Stimulated activated CD8-positive, alpha-beta memory T cell treated with anti-CD3 and anti-CD28 coated beads, Interleukin-15, amount 100 ng/mL, for 48 hours (primary cell): ENCODE data around the gene FAR2.
"Not testable (repeated sequence)": the region's sequence is repeated elsewhere in the genome, so short reads cannot be mapped to it uniquely, and the experiment has no call there.

Experiments used
- DNase-seq, 2 donors: peaks; one replicate each; pipeline ENCODE4 v3.0.0-alpha.2; 2020; ENCODE audit warnings: low read depth in 2 of 2

FAR2 gene

GRCh38 chr12:29278673-29279420, 129.8 kb downstream of the FAR2 start:
- no peak for DNase-seq

GRCh38 chr12:29281371-29282005, 132.4 kb downstream of the FAR2 start:
- DNase-seq: no peak

- DNase-seq: no peak
Observed at GRCh38 chr12:29282031-29282816, 133.1 kb downstream of the FAR2 start.

- DNase-seq: no peak
Observed at GRCh38 chr12:29283969-29284700, 135.1 kb downstream of the FAR2 start.

GRCh38 chr12:29286081-29286790, 137.2 kb downstream of the FAR2 start:
- no peak for DNase-seq

GRCh38 chr12:29287622-29288021, 138.5 kb downstream of the FAR2 start:
- no peak for DNase-seq

GRCh38 chr12:29288031-29288430, 139.0 kb downstream of the FAR2 start:
- no peak for DNase-seq

GRCh38 chr12:29290475-29290874, 141.4 kb downstream of the FAR2 start:
- DNase-seq: not testable (repeated sequence)

GRCh38 chr12:29291226-29291625, 142.1 kb downstream of the FAR2 start:
- no peak for DNase-seq

- no peak for DNase-seq
Observed at GRCh38 chr12:29299633-29300032, 150.6 kb downstream of the FAR2 start.

GRCh38 chr12:29301114-29301513, 152.0 kb downstream of the FAR2 start:
- no peak for DNase-seq

GRCh38 chr12:29304388-29304787, 155.3 kb downstream of the FAR2 start:
- no peak for DNase-seq

GRCh38 chr12:29306266-29306665, 157.2 kb downstream of the FAR2 start:
- no peak for DNase-seq

GRCh38 chr12:29306682-29307081, 157.6 kb downstream of the FAR2 start:
- DNase-seq: no peak

- DNase-seq: no peak
Observed at GRCh38 chr12:29309320-29309902, 160.3 kb downstream of the FAR2 start.

- no peak for DNase-seq
Observed at GRCh38 chr12:29310899-29311298, 161.8 kb downstream of the FAR2 start.

GRCh38 chr12:29314416-29314815, 165.3 kb downstream of the FAR2 start:
- no peak for DNase-seq

- no peak for DNase-seq
Observed at GRCh38 chr12:29316752-29317151, 167.7 kb downstream of the FAR2 start.

- DNase-seq: peak in 1 of 2 donors; percentile 3
Observed at GRCh38 chr12:29317556-29318363, 168.7 kb downstream of the FAR2 start.
